Right lung (tissue), 5 donors: ENCODE data around the gene TEX264. TPM values are rescaled to one million over a fixed set of nuclear protein-coding genes. Genes with fewer than 3 reads are reported as not detected.
"Not testable (repeated sequence)": the region's sequence is repeated elsewhere in the genome, so short reads cannot be mapped to it uniquely, and the experiment has no call there.

Experiments used
- DNase-seq, 2 donors: peaks; one replicate each; pipeline ENCODE4 v3.0.0-alpha.2; 2013
- polyA plus RNA-seq, 5 donors: library from polyadenylated mRNA; unstranded; fragments of 120-200 nt; gene quantifications; one replicate each; pipeline versions ENCODE4 v1.2.1 to v1.2.3, GENCODE V29; 2013; ENCODE audit warnings: inconsistent platforms in 1 of 5, low replicate concordance in 1 of 5; ENCODE audit not compliant: insufficient read length in 5 of 5, insufficient read depth in 1 of 5

The TEX264 gene
- polyA plus RNA-seq, 5 donors, result 32.4 to 41.7 (median 36.9) TPM

GRCh38 chr3:51712963-51713362 is 41.9 kb downstream of the TEX264 start:
- DNase-seq, result no peak

GRCh38 chr3:51715231-51715976 is 44.4 kb downstream of the TEX264 start:
- DNase-seq, result no peak

- DNase-seq, result no peak
Measured at GRCh38 chr3:51715977-51716294, 44.9 kb downstream of the TEX264 start.

- no peak for DNase-seq
Measured at GRCh38 chr3:51716805-51717204, 45.8 kb downstream of the TEX264 start.

GRCh38 chr3:51717446-51717845 is 46.4 kb downstream of the TEX264 start:
- DNase-seq, result no peak

- no peak for DNase-seq
Measured at GRCh38 chr3:51717947-51718346, 46.9 kb downstream of the TEX264 start.

GRCh38 chr3:51718547-51719409 is 47.7 kb downstream of the TEX264 start:
- DNase-seq, result peak in 1 of 2 donors; percentile 6

GRCh38 chr3:51719410-51720025 is 48.5 kb downstream of the TEX264 start:
- no peak for DNase-seq

- DNase-seq, result no peak
Measured at GRCh38 chr3:51720292-51721061, 49.4 kb downstream of the TEX264 start.

- no peak for DNase-seq
Measured at GRCh38 chr3:51721062-51721745, 50.2 kb downstream of the TEX264 start.

- no peak for DNase-seq
Measured at GRCh38 chr3:51722362-51722761, 51.3 kb downstream of the TEX264 start.

GRCh38 chr3:51727500-51727899 is 56.4 kb downstream of the TEX264 start:
- no peak for DNase-seq

- no peak for DNase-seq
Measured at GRCh38 chr3:51729042-51729633, 58.1 kb downstream of the TEX264 start.

GRCh38 chr3:51733859-51734571 is 63.0 kb downstream of the TEX264 start:
- DNase-seq, result no peak

- DNase-seq, result no peak
Measured at GRCh38 chr3:51734572-51734907, 63.5 kb downstream of the TEX264 start.

GRCh38 chr3:51735039-51735438 is 64.0 kb downstream of the TEX264 start:
- DNase-seq, result no peak

- no peak for DNase-seq
Measured at GRCh38 chr3:51735950-51736349, 64.9 kb downstream of the TEX264 start.

GRCh38 chr3:51739110-51739509 is 68.1 kb downstream of the TEX264 start:
- no peak for DNase-seq

- DNase-seq, result not testable (repeated sequence)
Measured at GRCh38 chr3:51742320-51742719, 71.3 kb downstream of the TEX264 start.

GRCh38 chr3:51742978-51743377 is 71.9 kb downstream of the TEX264 start:
- not testable (repeated sequence) for DNase-seq
